Suprapubic skin (tissue), 4 donors: ENCODE data around the gene MZB1.

Experiments used
- CTCF ChIP-seq, 2 donors: fragments of 200-600 bp in 1 of 2; fragments of 450-650 bp in 1 of 2; sonication (generic) in 1 of 2; IDR thresholded peaks; one replicate each; pipeline ENCODE4 v1.5.1; 2016 to 2019; ENCODE audit warnings: antibody characterized with exemption in 2 of 2, mild to moderate bottlenecking in 1 of 2, moderate library complexity in 1 of 2
- POLR2A ChIP-seq, 2 donors: fragments of 450-650 bp; IDR thresholded peaks; one replicate each; pipeline ENCODE4 v1.6.1; 2017; ENCODE audit warnings: antibody characterized with exemption in 2 of 2, mild to moderate bottlenecking in 2 of 2, moderate library complexity in 2 of 2
- POLR2AphosphoS5 ChIP-seq, 3 donors: sonication (generic); formaldehyde crosslinking; IDR thresholded peaks; one replicate each; pipeline ENCODE4 v1.6.1; 2017; ENCODE audit warnings: antibody characterized with exemption in 3 of 3

GRCh38 chr5:139341187-139341688, 48.5 kb downstream of the MZB1 start:
- TF ChIP-seq POLR2A (IDR thresholded peaks at IDR 0.05) (no peak), CTCF (IDR thresholded peaks at IDR 0.05) (no peak), POLR2AphosphoS5 (IDR thresholded peaks at IDR 0.05) (no peak)
